Measurements from ENCODE around the gene CETN1. TPM values are rescaled to one million over a fixed set of nuclear protein-coding genes. Genes with fewer than 3 reads are reported as not detected.
A peak's percentile ranks its signal among the peaks of the same experiment; 100 is the strongest.

CETN1 gene
- total and polyA plus RNA-seq, 3 experiments from 2014 or later: not detected

- no peak overlapping the region for H3K4me3 Mint-ChIP-seq
- no peak overlapping the region for H3K27ac ChIP-seq (ENCODE audit: low read depth, low read length)
Measured at GRCh38 chr18:622289-622688, 42.1 kb downstream of the CETN1 start.

DNA sequence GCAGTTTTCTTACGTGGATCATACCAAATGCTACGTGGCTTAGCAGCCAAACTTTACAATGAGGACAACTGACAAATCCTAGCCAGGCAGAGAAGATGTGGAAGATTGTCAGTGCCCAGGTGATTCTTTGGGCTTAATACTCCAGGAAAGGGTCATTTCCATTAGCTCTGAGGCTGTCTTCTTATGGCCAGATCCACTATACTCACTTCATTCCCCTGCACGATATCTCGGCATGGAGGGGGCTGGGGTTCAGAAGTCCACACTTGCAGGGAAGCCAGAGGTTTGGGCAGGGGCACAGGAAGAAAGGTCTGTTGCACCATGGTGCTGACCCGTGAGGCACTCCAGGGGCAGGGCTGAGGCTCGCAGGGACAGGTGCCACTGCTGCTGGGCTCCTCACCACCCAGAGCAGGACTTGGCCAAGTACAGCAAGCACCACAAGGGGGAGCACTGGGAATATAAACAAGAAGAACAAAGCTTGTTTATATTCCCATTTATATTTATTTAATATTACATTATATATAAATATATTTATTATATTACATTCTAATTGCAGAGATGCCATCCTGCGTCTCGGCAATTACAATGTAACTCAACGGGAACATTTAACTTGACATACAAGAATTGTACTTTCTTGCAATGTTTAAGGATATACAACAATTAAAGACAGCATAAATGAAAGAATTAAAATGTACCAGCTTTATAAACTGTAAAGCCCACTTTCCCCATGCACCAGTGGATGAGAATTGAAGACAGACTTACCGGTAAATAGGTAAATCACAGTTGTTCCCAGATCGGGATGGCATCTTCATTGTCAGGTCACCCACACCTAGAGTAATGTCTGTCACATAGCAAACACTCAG, 43.8 kb downstream of the CETN1 start:
- ChIA-PET POLR2A (no interaction called here), CTCF (interaction anchor here (0.8 to 4.1 kb wide), 10 partner anchors 9 to 250 kb away, joined by 3 to 28 read pairs (median 3); no protein-coding TSS in a partner anchor)
- Histone ChIP-seq H3K9me3 (ENCODE audit: low read length) (no peaks in the 10 kb centered on the region), H3K4me1 (ENCODE audit: insufficient read depth, low read length) (no peaks in the 10 kb centered on the region), H3K27ac (ENCODE audit: low read depth, low read length) (no peak overlapping the region), H3K36me3 (ENCODE audit: insufficient read depth, low read length) (no peaks in the 10 kb centered on the region), H3K4me3 (ENCODE audit: low read length) (no peak overlapping the region), H3K27me3 (ENCODE audit: insufficient read depth, low read length, poor library complexity, severe bottlenecking) (no peaks in the 10 kb centered on the region)
- Mint-ChIP-seq H3K27me3 (peaks cover 10 to 24% of the 10 kb centered on the region in 2 donors), H3K4me1 (peaks cover 0 to 2% (median 0%) of the 10 kb centered on the region in 3 donors), H3K9me3 (no peaks in the 10 kb centered on the region), H3K4me3 (no peak overlapping the region), H3K27ac (no peak overlapping the region), H3K36me3 (no peaks in the 10 kb centered on the region)
- DNase-seq: peak; percentile 20 to 67 (median 31)

More at GRCh38 chr18:622289-622688, 42.1 kb downstream of the CETN1 start:
- Mint-ChIP-seq H3K9me3 (no peaks in the 10 kb centered on the region), H3K4me1 (peaks cover 0 to 2% (median 0%) of the 10 kb centered on the region in 3 donors), H3K27me3 (peaks cover 10 to 27% of the 10 kb centered on the region in 2 donors), H3K27ac (no peak overlapping the region), H3K36me3 (no peaks in the 10 kb centered on the region)
- ChIA-PET CTCF (no interaction called here), POLR2A (no interaction called here)
- no peak for DNase-seq
- H3K4me1 ChIP-seq (ENCODE audit: insufficient read depth, low read length): no peaks in the 10 kb centered on the region
- H3K9me3 ChIP-seq (ENCODE audit: low read length): no peaks in the 10 kb centered on the region
- H3K36me3 ChIP-seq (ENCODE audit: insufficient read depth, low read length): no peaks in the 10 kb centered on the region
- no peaks in the 10 kb centered on the region for H3K27me3 ChIP-seq (ENCODE audit: insufficient read depth, low read length, poor library complexity, severe bottlenecking)
- H3K4me3 ChIP-seq (ENCODE audit: low read length): no peak overlapping the region

DNA sequence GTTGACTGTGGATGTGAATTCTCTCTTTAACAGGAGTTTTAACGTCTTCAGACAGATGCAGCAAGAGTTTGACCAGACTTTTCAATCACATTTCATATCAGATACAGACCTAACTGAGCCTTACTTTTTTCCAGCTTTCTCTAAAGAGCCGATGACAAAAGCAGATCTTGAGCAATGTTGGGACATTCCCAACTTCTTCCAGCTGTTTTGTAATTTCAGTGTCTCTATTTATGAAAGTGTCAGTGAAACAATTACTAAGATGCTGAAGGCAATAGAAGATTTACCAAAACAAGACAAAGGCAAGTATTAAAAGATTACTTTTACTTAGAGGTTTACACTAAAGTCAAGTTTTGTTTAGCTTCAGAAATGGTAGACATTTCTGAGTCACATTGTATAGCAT, 47.1 kb downstream of the CETN1 start:
- H3K27ac ChIP-seq (ENCODE audit: low read depth, low read length): no peak overlapping the region
- H3K4me1 ChIP-seq (ENCODE audit: insufficient read depth, low read length): no peaks in the 10 kb centered on the region
- H3K27ac Mint-ChIP-seq: no peak overlapping the region
- no peak for DNase-seq
- no peak overlapping the region for H3K4me3 Mint-ChIP-seq
- no peaks in the 10 kb centered on the region for H3K9me3 Mint-ChIP-seq
- H3K9me3 ChIP-seq (ENCODE audit: low read length): no peaks in the 10 kb centered on the region
- POLR2A ChIA-PET: no interaction called here
- H3K4me3 ChIP-seq (ENCODE audit: low read length): no peak overlapping the region
- H3K4me1 Mint-ChIP-seq: peaks cover 0 to 2% (median 0%) of the 10 kb centered on the region in 3 donors
- no peaks in the 10 kb centered on the region for H3K27me3 ChIP-seq (ENCODE audit: insufficient read depth, low read length, poor library complexity, severe bottlenecking)
- no peaks in the 10 kb centered on the region for H3K36me3 ChIP-seq (ENCODE audit: insufficient read depth, low read length)
- H3K36me3 Mint-ChIP-seq: no peaks in the 10 kb centered on the region
- H3K27me3 Mint-ChIP-seq: peaks cover 9 to 32% of the 10 kb centered on the region in 2 donors
- CTCF ChIA-PET: interaction anchor here (4.1 kb wide), 1 partner anchor 213 kb away, joined by 28 read pairs; no protein-coding TSS in a partner anchor

GRCh38 chr18:629269-630150, 49.3 kb downstream of the CETN1 start:
- DNase-seq: no peak
- no peaks in the 10 kb centered on the region for H3K4me1 Mint-ChIP-seq
- Histone ChIP-seq H3K27ac (ENCODE audit: low read depth, low read length) (no peak overlapping the region), H3K27me3 (ENCODE audit: insufficient read depth, low read length, poor library complexity, severe bottlenecking) (no peaks in the 10 kb centered on the region), H3K4me1 (ENCODE audit: insufficient read depth, low read length) (no peaks in the 10 kb centered on the region), H3K36me3 (ENCODE audit: insufficient read depth, low read length) (no peaks in the 10 kb centered on the region), H3K9me3 (ENCODE audit: low read length) (no peaks in the 10 kb centered on the region), H3K4me3 (ENCODE audit: low read length) (no peak overlapping the region)
- H3K27ac Mint-ChIP-seq: no peak overlapping the region
- no peaks in the 10 kb centered on the region for H3K36me3 Mint-ChIP-seq
- POLR2A ChIA-PET: no interaction called here
- H3K4me3 Mint-ChIP-seq: no peak overlapping the region
- H3K9me3 Mint-ChIP-seq: no peaks in the 10 kb centered on the region
- peaks cover 10 to 23% of the 10 kb centered on the region in 2 donors for H3K27me3 Mint-ChIP-seq
- CTCF ChIA-PET: no interaction called here

DNA sequence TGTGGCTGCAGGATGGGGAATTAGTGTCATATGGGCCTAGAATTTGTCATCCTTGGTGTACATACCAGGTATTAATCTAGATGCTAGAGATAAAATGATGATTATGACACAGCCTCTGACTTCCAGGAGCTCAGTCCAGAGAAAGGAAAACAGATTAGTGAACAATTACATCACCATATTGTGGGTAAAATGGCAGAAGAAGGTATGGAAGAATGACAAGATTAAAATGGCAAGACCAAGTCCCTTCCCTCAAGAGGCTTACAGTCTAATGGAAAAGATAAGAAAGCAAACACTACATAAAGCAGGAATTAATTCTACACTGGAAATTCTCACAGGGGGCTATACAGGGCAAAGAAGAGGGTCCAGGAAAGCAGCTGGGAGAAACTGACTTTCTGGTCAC, 51.4 kb downstream of the CETN1 start:
- ChIA-PET CTCF (interaction anchor here (0.9 kb wide), 1 partner anchor 208 kb away, joined by 3 read pairs; no protein-coding TSS in a partner anchor), POLR2A (no interaction called here)
- Histone ChIP-seq H3K36me3 (ENCODE audit: insufficient read depth, low read length) (no peaks in the 10 kb centered on the region), H3K4me1 (ENCODE audit: insufficient read depth, low read length) (no peaks in the 10 kb centered on the region), H3K9me3 (ENCODE audit: low read length) (no peaks in the 10 kb centered on the region), H3K27ac (ENCODE audit: low read depth, low read length) (no peak overlapping the region), H3K27me3 (ENCODE audit: insufficient read depth, low read length, poor library complexity, severe bottlenecking) (no peaks in the 10 kb centered on the region), H3K4me3 (ENCODE audit: low read length) (no peak overlapping the region)
- Mint-ChIP-seq H3K27me3 (peaks cover 8 to 21% of the 10 kb centered on the region in 2 donors), H3K9me3 (no peaks in the 10 kb centered on the region), H3K4me3 (no peak overlapping the region), H3K36me3 (no peaks in the 10 kb centered on the region), H3K27ac (no peak overlapping the region), H3K4me1 (no peaks in the 10 kb centered on the region)
- no peak for DNase-seq

Other genes starting within 250 kb of the CETN1 start
- gene COLEC12, start 79.7 kb upstream of the CETN1 start, total RNA-seq: under 1 TPM in 1 of 2 experiments, not detected in 1; 0.04 TPM
- not detected for gene COLEC12, start 79.7 kb upstream of the CETN1 start, polyA plus RNA-seq
- gene CLUL1, start 16.6 kb downstream of the CETN1 start, total RNA-seq: not detected
- 2.1 TPM for gene CLUL1, start 16.6 kb downstream of the CETN1 start, polyA plus RNA-seq
- gene TYMS, start 77.3 kb downstream of the CETN1 start, total RNA-seq: 100 to 1,000 TPM; 297 to 307 TPM
- 2.6 TPM for gene TYMS, start 77.3 kb downstream of the CETN1 start, polyA plus RNA-seq
- 10 to 100 TPM; 45.9 to 50.8 TPM for gene ENOSF1, start 132.2 kb downstream of the CETN1 start, total RNA-seq
- gene ENOSF1, start 132.2 kb downstream of the CETN1 start, polyA plus RNA-seq: 13.2 TPM
- gene YES1, start 231.9 kb downstream of the CETN1 start, total RNA-seq: 10 to 100 TPM; 19.0 to 21.4 TPM
- 3.0 TPM for gene YES1, start 231.9 kb downstream of the CETN1 start, polyA plus RNA-seq